Keratinocyte (primary cell): ENCODE data around the gene ADORA2B. TPM values are rescaled to one million over a fixed set of nuclear protein-coding genes. Genes with fewer than 3 reads are reported as not detected.

ENCODE experiments used
- DNase-seq: peaks from one replicate; pipeline ENCODE4 v3.0.0-alpha.2; 2011; ENCODE audit warnings: low read depth, missing footprints, low spot score
- FAIRE-seq: peaks from 2 replicates; lab custom pipeline; 2011; peaks lifted over from hg19 to GRCh38; lab: Jason Lieb, UNC
- H2AFZ ChIP-seq: 2 replicates; pipeline ENCODE4 v1.6.0; 2012; ENCODE audit warnings: low read length, control low read depth, inconsistent platforms; ENCODE audit not compliant: control insufficient read depth
- H3K27ac ChIP-seq: 2 replicates; pipeline ENCODE4 v1.5.1; 2011; ENCODE audit warnings: low read length; ENCODE audit not compliant: control insufficient read depth, insufficient read depth
- H3K27me3 ChIP-seq: 3 replicates; pipeline ENCODE4 v1.6.0; 2011; ENCODE audit warnings: low read length; ENCODE audit not compliant: control insufficient read depth, insufficient read depth; ENCODE audit errors: extremely low read depth
- H3K36me3 ChIP-seq, 2 experiments: 2 replicates in 1 of 2; 3 replicates in 1 of 2; pipeline ENCODE4 v1.5.1; 2011; ENCODE audit warnings: low read length in 2 of 2, mild to moderate bottlenecking in 1 of 2; ENCODE audit not compliant: control insufficient read depth in 2 of 2, insufficient read depth in 2 of 2; ENCODE audit errors: extremely low read depth in 1 of 2
- H3K4me1 ChIP-seq: 3 replicates; pipeline ENCODE4 v1.5.1; 2011; ENCODE audit warnings: low read length; ENCODE audit not compliant: control insufficient read depth, insufficient read depth; ENCODE audit errors: extremely low read depth
- H3K4me2 ChIP-seq: 3 replicates; pipeline ENCODE4 v1.6.0; 2011; ENCODE audit warnings: low read depth, low read length; ENCODE audit not compliant: control insufficient read depth, insufficient read depth; ENCODE audit errors: extremely low read depth
- H3K4me3 ChIP-seq, 3 experiments: fragments of 200-600 bp in 1 of 3; sonication (generic) in 1 of 3; 2 replicates in 2 of 3; 3 replicates in 1 of 3; pipeline ENCODE4 v1.5.1; 2011 to 2016; ENCODE audit warnings: low read length in 3 of 3, mild to moderate bottlenecking in 3 of 3, control low read depth in 2 of 3, inconsistent platforms in 1 of 3, low read depth in 1 of 3, mixed read lengths in 1 of 3, mixed run types in 1 of 3, moderate library complexity in 1 of 3; ENCODE audit not compliant: control insufficient read depth in 2 of 3, insufficient read depth in 2 of 3; ENCODE audit errors: extremely low read depth in 1 of 3
- H3K79me2 ChIP-seq: 2 replicates; pipeline ENCODE4 v1.6.0; 2012; ENCODE audit warnings: low read length; ENCODE audit not compliant: control insufficient read depth, insufficient read depth
- H3K9ac ChIP-seq: 3 replicates; pipeline ENCODE4 v1.6.0; 2011; ENCODE audit warnings: low read length; ENCODE audit not compliant: control insufficient read depth, insufficient read depth; ENCODE audit errors: extremely low read depth
- H3K9me1 ChIP-seq: 3 replicates; pipeline ENCODE4 v1.6.0; 2011; ENCODE audit warnings: low read length; ENCODE audit not compliant: control insufficient read depth, insufficient read depth; ENCODE audit errors: extremely low read depth
- H3K9me3 ChIP-seq: 2 replicates; pipeline ENCODE4 v1.5.1; 2012; ENCODE audit warnings: low read depth, low read length; ENCODE audit not compliant: control insufficient read depth
- H4K20me1 ChIP-seq: 3 replicates; pipeline ENCODE4 v1.6.0; 2011; ENCODE audit warnings: low read length; ENCODE audit not compliant: control insufficient read depth, insufficient read depth; ENCODE audit errors: extremely low read depth
- CTCF ChIP-seq, 3 experiments: IDR thresholded peaks in 1 of 3; conservative IDR thresholded peaks in 1 of 3; optimal IDR thresholded peaks in 1 of 3; 2 replicates in 2 of 3; 3 replicates in 1 of 3; pipeline versions ENCODE3 to v1.5.1; 2011; ENCODE audit warnings: low read length in 3 of 3, mild to moderate bottlenecking in 3 of 3, moderate library complexity in 2 of 3, control low read depth in 1 of 3, inconsistent platforms in 1 of 3; ENCODE audit not compliant: insufficient read depth in 2 of 3; ENCODE audit errors: extremely low read depth in 1 of 3
- EZH2 ChIP-seq: IDR thresholded peaks from one replicate; pipeline ENCODE4 v1.6.1; 2012; ENCODE audit warnings: inconsistent platforms, mild to moderate bottlenecking, low read length, moderate library complexity
- dilution Hi-C: fragments of 300-500 bp; cut with MboI; formaldehyde crosslinking; loops from one replicate; pipeline ENCODE4 v1.7.0; 2020; ENCODE audit warnings: low sequenced_read_pairs; ENCODE audit not compliant: extremely low pct_ligation_motif_present
- polyA plus RNA-seq, 5 experiments: library from polyadenylated mRNA; depleted of rRNA in 3 of 5; stranded (reverse) in 3 of 5; stranded (forward) in 1 of 5; unstranded in 1 of 5; fragments of >200 nt; gene quantifications; 1 replicate in 1 of 5; 2 replicates in 3 of 5; 3 replicates in 1 of 5; pipeline versions ENCODE4 v1.2.1 to v1.2.3, GENCODE V29; 2011 to 2012; ENCODE audit warnings: missing spikeins in 2 of 5, low read depth in 1 of 5, low replicate concordance in 1 of 5

The ADORA2B gene
- polyA plus RNA-seq, 1 donor (not counting 4 experiments of a cell fraction or from before 2014, with no cell fraction given) = 50.0 TPM

GRCh38 chr17:15941781-15942180 is 3.1 kb upstream of the ADORA2B start:
- no peak for TF ChIP-seq EZH2
- TF ChIP-seq CTCF (optimal IDR thresholded peaks at IDR 0.05 in 1 of 3, IDR thresholded peaks at IDR 0.05 in 1 of 3, conservative IDR thresholded peaks at IDR 0.05 in 1 of 3; ENCODE audit: extremely low read depth in 1 of 3, insufficient read depth in 2 of 3, low read length in 3 of 3) = no peak
- dilution Hi-C loops = no loop called here
- peaks cover 16% of the 10 kb centered on the region for H3K79me2 ChIP-seq
- no peaks in the 10 kb centered on the region for H3K27me3 ChIP-seq
- no peaks in the 10 kb centered on the region for H3K36me3 ChIP-seq
- H3K4me3 ChIP-seq = no peak overlapping the region
- H3K9me3 ChIP-seq = no peaks in the 10 kb centered on the region
- H3K27ac ChIP-seq = peak overlapping the region; percentile 3
- no peak overlapping the region for H2AFZ ChIP-seq
- H3K4me1 ChIP-seq = peaks cover 17% of the 10 kb centered on the region
- no peak for DNase-seq
- peak; percentile 34 for FAIRE-seq
- H4K20me1 ChIP-seq = no peaks in the 10 kb centered on the region
- H3K4me2 ChIP-seq = no peak overlapping the region
- H3K9ac ChIP-seq = no peak overlapping the region
- H3K9me1 ChIP-seq = no peaks in the 10 kb centered on the region

- H3K79me2 ChIP-seq = peaks cover 18% of the 10 kb centered on the region
- dilution Hi-C loops = no loop called here
- no peak overlapping the region for H3K4me2 ChIP-seq
- H3K9me3 ChIP-seq = no peaks in the 10 kb centered on the region
- no peak for DNase-seq
- H3K4me1 ChIP-seq = peaks cover 22% of the 10 kb centered on the region
- FAIRE-seq = no peak
- no peak overlapping the region for H3K9ac ChIP-seq
- peak overlapping the region; percentile 3 for H3K27ac ChIP-seq
- H3K27me3 ChIP-seq = no peaks in the 10 kb centered on the region
- peak overlapping the region; percentile 36 for H2AFZ ChIP-seq
- no peaks in the 10 kb centered on the region for H3K9me1 ChIP-seq
- H3K4me3 ChIP-seq = no peak overlapping the region
- TF ChIP-seq EZH2 = no peak
- TF ChIP-seq CTCF (optimal IDR thresholded peaks at IDR 0.05 in 1 of 3, IDR thresholded peaks at IDR 0.05 in 1 of 3, conservative IDR thresholded peaks at IDR 0.05 in 1 of 3; ENCODE audit: extremely low read depth in 1 of 3, insufficient read depth in 2 of 3, low read length in 3 of 3) = no peak
- H4K20me1 ChIP-seq = no peaks in the 10 kb centered on the region
- no peaks in the 10 kb centered on the region for H3K36me3 ChIP-seq
Observed at GRCh38 chr17:15942207-15942833, 2.6 kb upstream of the ADORA2B start.
